Testis (tissue), 2 donors: Measurements from ENCODE around the gene VDR.

Experiments
- POLR2A ChIP-seq: fragments of 450-650 bp; IDR thresholded peaks from one replicate; pipeline ENCODE4 v1.6.1; 2017; ENCODE audit warnings: antibody characterized with exemption, mild to moderate bottlenecking, moderate library complexity
- TF ChIP-seq, protein P1 (sequence below), 3 experiments: fragments of 450-650 bp in 2 of 3; fragments of 200-600 bp in 1 of 3; sonication (generic) in 1 of 3; IDR thresholded peaks; one replicate each; pipeline ENCODE4 v1.5.1; 2016 to 2019; ENCODE audit warnings: antibody characterized with exemption in 3 of 3, mild to moderate bottlenecking in 2 of 3, moderate library complexity in 1 of 3

DNA sequence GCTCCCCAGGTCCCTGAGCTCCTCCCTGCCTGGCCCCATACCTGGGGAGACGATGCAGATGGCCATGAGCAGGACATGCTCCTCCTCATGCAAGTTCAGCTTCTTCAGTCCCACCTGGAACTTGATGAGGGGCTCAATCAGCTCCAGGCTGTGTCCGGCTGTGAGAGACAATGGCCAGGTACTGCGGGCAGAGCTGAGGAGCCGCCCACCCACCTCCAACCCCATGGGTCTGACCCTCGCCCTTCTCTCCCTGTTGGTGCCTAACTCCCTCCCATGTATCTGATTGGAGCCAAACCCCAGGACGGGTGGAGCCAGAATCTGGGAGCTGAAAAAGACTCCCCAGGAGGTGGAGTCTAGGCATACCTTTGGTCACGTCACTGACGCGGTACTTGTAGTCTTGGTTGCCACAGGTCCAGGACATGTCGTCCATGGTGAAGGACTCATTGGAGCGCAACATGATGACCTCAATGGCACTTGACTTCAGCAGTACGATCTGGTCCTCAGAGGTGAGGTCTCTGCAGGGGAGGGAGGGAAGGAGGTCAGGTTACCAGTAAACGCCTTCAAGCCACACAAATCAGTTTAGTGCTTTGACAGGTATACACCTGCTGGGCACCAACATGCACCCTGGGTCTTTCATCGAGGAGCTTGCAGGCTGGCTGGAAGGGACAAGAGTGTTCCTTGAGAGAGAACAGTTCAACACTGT, 58.3 kb downstream of the VDR start:
- TF ChIP-seq, protein P1, sequence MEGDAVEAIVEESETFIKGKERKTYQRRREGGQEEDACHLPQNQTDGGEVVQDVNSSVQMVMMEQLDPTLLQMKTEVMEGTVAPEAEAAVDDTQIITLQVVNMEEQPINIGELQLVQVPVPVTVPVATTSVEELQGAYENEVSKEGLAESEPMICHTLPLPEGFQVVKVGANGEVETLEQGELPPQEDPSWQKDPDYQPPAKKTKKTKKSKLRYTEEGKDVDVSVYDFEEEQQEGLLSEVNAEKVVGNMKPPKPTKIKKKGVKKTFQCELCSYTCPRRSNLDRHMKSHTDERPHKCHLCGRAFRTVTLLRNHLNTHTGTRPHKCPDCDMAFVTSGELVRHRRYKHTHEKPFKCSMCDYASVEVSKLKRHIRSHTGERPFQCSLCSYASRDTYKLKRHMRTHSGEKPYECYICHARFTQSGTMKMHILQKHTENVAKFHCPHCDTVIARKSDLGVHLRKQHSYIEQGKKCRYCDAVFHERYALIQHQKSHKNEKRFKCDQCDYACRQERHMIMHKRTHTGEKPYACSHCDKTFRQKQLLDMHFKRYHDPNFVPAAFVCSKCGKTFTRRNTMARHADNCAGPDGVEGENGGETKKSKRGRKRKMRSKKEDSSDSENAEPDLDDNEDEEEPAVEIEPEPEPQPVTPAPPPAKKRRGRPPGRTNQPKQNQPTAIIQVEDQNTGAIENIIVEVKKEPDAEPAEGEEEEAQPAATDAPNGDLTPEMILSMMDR (IDR thresholded peaks at IDR 0.05), result no peak
- TF ChIP-seq POLR2A, result no peak
